Peyer's patch (tissue), 4 donors: ENCODE data around the gene IL31.

Experiments
- CTCF ChIP-seq, 6 experiments: fragments of 450-650 bp in 4 of 6; fragments of 200-600 bp in 2 of 6; sonication (generic) in 1 of 6; IDR thresholded peaks; one replicate each; pipeline ENCODE4 v1.5.1; 2017 to 2019; ENCODE audit warnings: antibody characterized with exemption in 6 of 6, mild to moderate bottlenecking in 3 of 6, moderate library complexity in 1 of 6
- POLR2A ChIP-seq, 2 donors: fragments of 450-650 bp; IDR thresholded peaks; one replicate each; pipeline ENCODE4 v1.5.1; 2017; ENCODE audit warnings: antibody characterized with exemption in 2 of 2, mild to moderate bottlenecking in 2 of 2, moderate library complexity in 2 of 2

- TF ChIP-seq CTCF (IDR thresholded peaks at IDR 0.05) = no peak
- no peak for TF ChIP-seq POLR2A (IDR thresholded peaks at IDR 0.05)
Measured at GRCh38 chr12:122185494-122186082, 11.6 kb upstream of the IL31 start.
